Activated effector memory CD4-positive, alpha-beta T cell treated with anti-CD3 and anti-CD28 coated beads, Interleukin-2, amount 50 U/mL, for 16 hours (primary cell): Measurements from ENCODE around the gene STPG4.
"Not testable (repeated sequence)": the region's sequence is repeated elsewhere in the genome, so short reads cannot be mapped to it uniquely, and the experiment has no call there.

Experiments
- DNase-seq: peaks from one replicate; pipeline ENCODE4 v3.0.0-alpha.2; 2020

Gene STPG4

DNA sequence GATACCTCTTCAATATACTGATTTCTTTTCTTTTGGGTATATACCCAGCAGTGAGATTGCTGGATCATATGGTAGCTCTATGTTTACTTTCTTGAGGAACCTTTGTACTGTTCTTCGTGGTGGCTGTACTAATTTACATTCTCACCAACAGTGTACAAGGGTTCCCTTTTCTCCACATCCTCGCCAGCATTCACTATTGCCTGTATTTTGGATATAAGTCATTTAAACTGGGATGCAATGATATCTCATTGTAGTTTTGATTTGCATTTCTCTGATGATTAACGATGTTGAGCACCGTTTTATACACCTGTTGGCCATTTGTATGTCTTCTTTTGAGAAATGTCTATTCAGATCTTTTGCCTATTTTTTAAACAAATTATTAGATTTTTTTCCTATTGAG, 30.4 kb downstream of the STPG4 start:
- DNase-seq, result not testable (repeated sequence)

DNA sequence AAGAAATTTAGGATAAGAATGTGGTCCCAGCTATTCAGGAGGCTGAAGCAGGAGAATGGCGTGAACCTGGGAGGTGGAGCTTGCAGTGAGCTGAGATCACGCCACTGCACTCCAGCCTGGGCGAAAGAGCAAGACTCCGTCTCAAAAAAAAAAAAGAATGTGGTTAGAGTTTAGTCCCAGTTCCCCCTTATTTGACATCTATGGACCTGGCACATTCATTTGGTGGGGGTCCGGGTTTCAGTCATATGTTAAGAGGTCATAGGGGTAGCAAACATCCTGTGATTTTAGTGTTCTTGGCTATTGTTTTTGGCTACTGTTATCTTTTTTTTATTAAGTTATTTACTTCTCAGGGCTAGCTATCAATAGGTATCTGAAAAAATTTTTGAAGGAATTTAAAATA, 34.7 kb downstream of the STPG4 start:
- not testable (repeated sequence) for DNase-seq

DNA sequence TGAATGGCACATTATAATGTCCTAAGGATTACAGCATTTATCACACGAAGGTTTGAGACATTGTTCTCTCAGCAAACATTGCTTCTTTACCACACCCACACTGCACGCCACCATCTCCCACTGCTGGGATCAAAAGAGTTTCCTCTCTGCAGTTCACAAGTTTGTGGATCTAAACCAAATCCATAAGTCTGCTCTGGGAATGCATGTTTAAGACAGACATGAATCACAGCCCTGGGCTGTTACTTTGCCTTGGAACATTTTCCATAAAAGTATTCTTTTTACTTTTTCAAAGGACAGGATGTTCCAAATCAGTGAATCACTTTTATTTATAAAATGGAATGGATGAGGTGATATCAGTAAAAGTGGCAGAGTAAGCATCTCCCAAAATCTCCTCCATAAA, 36.1 kb downstream of the STPG4 start:
- DNase-seq, result no peak

DNA sequence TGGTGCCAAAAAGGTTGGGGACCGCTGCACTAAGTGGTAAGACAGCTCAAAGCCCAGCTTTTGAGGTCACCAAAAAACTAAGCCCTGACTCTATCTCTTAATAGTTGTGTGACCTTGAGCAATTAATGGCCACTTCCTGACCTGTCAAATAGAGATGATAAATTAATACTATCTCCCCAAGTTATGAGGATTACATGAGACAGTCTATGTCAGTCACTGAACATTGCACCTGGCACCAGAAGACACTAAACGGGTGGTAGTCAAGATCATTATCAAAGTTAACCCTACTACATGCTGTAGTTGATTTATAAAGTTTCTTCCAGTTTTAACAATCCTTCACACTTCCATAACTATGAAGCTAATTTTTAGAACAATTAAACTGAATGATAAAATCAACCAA, 36.5 kb downstream of the STPG4 start:
- DNase-seq, result no peak

DNA sequence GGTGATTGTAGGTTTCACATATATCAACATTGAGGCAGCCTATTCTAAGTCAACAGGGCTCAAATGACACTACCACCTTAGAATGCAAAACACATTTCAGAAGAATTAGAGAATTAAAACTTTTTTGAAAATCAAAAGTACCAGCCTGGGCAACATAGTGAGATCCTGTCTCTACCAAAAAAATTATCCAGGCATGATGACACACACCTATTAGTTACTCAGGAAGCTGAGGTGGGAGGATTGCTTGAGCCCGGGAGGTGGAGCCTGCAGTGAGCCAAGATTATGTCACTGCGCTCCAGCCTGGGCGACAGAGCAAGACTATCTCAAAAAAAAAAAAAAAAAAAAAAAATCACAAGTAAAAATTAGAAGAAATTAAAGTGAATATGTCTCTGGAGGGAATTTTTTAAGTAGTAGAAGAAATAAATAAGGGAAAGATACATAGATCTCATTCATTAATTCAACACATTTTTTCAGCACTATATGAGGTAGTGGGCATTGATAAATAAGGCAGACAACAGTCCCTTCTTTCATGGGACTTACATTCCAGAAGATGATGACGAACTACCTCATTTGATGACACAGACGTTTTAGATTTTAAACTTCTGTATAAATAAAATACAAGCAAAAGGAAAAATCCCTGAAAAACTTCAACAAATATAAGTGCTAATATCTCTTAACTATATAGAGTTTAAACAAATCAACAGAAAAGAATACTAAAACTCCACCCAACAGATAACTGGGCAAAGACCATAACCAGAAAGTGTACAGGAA, 42.3 kb downstream of the STPG4 start:
- DNase-seq, result no peak

DNA sequence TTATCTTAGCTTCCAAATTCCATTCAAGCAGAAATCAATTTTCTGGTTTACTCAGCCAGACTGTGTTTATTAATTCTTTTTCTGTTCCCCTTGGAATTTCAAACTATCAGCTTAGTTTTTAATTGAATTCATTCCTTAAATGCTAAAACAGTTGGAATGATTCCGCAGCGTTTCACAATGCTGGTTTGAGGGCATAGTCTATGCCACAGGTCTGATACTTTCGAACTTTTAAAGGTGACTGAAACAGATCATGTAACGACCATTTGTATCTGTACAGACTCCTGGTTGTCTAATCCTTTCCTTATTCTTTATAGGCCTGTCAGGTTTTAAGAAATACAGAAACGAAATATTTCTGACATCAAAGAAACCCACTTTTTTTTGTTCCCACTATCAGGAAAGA, 45.4 kb downstream of the STPG4 start:
- DNase-seq, result no peak

DNA sequence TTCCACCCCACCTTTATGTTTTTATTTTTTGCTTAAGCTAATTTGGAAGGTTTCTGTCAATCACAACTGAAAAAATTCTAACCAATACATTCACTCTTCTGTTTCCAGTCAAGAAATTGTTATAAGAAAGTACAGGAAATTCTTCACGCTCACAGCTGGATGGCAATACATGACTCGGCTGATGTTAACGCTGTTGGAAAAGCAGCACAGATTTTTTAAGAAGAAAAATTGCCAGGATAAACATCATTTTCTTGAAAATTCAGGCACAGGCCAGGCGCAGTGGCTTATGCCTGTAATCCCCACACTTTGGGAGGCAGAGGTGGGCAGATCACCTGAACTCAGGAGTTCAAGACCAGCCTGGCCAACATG, 46.1 kb downstream of the STPG4 start:
- no peak for DNase-seq

DNA sequence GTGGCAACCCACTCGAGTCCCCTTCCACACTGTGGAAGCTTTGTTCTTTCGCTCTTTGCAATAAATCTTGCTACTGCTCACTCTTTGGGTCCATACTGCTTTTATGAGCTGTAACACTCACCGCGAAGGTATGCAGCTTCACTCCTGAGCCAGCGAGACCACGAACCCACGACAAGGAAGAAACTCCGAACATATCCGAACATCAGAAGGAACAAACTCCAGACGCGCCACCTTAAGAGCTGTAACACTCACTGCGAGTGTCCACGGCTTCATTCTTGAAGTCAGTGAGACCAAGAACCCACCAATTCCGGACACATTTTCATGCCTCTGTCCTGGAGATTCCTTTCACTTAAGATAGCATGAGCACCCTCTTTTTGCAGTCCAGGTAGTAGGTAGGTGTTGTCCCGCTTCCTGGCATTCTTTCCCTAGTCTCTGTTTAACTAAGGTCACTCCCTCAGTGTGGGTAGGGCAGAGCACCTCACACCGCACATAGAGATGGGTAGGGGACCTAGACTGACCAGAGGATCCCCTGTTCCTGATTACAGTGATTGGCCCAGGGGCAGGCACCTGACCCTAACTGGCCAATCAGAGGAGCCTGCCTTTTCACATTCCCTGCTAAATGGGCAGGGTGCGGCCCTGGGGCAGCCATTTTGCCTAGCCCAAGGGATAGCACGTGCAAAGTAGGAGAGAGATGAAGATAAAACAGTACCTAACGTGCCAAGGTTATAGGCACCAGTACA, 46.7 kb downstream of the STPG4 start:
- DNase-seq, result not testable (repeated sequence)

DNA sequence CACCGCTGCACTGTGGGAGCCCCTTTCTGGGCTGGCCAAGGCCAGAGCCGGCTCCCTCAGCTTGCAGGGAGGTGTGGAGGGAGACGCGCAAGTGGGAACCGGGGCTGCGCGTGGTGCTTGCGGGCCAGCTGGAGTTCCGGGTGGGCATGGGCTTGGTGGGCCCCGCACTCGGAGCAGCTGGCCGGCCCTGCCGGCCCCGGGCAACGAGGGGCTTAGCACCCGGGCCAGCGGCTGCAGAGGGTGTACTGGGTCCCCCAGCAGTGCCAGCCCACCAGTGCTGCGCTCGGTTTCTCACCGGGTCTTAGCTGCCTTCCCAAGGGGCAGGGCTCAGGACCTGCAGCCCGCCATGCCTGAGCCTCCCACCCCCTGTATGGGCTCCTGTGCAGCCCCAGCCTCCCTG, 47.9 kb downstream of the STPG4 start:
- not testable (repeated sequence) for DNase-seq

DNA sequence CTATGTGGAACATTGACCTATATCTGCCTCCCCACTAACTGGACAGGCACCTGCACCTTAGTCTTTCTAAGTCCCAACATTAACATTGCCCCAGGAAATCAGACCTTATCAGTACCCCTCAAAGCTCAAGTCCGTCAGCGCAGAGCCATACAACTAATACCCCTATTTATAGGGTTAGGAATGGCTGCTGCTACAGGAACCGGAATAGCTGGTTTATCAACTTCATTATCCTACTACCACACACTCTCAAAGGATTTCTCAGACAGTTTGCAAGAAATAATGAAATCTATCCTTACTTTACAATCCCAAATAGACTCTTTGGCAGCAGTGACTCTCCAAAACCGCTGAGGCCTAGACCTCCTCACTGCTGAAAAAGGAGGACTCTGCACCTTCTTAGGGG, 48.9 kb downstream of the STPG4 start:
- DNase-seq, result not testable (repeated sequence)

DNA sequence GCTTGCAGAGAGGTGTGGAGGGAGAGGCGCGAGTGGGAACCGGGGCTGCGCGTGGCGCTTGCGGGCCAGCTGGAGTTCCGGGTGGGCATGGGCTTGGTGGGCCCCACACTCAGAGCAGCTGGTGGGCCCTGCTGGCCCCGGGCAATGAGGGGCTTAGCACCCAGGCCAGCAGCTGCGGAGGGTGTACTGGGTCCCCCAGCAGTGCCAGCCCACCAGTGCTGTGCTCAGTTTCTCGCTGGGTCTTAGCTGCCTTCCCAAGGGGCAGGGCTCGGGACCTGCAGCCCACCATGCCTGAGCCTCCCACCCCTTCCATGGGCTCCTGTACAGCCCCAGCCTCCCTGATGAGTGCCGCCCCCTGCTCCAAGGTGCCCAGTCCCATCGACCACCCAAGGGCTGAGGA, 55.4 kb downstream of the STPG4 start:
- DNase-seq, result not testable (repeated sequence)

DNA sequence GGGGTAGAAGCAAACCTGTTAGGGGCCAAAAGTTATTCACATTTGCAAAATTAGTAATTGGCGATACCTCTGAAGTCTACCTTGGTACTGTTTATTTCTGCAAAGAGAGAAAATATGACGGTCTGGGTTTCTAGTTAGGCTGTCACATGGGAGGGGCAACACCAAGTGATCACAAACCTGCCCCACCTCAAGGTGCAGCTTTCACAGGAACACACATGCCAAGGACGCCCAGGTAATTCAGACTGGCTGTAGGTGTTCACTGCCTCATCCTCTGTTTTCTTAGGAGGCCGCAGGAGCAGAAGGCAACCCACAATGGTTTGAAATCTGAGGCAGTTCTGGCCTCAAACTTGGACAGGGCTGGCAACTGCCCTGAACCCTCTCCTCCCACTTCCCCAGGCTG, 56.2 kb downstream of the STPG4 start:
- no peak for DNase-seq

DNA sequence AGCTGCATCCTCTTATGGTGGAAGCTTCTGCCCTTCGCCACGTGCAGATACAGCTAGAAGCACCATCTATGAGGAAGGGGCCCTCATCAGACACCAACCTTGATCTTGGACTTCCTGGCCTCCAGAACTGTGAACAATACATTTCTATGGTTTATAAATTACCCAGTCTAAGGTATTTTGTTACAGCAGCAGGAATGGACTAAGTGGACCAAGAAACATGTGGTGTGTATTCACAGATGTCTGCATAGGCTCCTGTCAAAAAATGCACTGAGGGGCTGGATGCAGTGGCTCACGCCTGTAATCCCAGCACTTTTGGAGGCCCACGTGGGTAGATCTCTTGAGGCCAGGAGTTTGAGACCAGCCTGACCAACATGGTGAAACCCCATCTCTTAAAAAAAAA, 57.5 kb downstream of the STPG4 start:
- no peak for DNase-seq

DNA sequence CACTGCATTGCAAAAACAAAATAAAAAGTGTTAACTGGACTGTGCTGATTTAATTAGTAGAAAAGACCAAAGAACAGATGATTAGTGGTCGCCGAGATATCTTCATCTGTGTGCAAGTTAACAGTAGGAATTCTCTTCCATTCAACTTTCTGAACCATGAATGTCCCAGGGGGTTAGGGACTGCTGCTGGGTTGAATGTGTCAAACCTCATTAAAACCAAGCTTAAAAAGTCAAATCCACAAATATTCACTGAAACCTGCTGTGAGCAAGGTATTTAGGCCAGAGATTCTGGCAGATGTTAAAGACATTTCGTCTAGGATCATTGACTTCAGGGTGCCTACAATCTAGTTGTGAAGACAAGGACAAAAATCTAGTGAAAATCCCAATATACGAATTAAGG, 58.7 kb downstream of the STPG4 start:
- DNase-seq, result no peak

DNA sequence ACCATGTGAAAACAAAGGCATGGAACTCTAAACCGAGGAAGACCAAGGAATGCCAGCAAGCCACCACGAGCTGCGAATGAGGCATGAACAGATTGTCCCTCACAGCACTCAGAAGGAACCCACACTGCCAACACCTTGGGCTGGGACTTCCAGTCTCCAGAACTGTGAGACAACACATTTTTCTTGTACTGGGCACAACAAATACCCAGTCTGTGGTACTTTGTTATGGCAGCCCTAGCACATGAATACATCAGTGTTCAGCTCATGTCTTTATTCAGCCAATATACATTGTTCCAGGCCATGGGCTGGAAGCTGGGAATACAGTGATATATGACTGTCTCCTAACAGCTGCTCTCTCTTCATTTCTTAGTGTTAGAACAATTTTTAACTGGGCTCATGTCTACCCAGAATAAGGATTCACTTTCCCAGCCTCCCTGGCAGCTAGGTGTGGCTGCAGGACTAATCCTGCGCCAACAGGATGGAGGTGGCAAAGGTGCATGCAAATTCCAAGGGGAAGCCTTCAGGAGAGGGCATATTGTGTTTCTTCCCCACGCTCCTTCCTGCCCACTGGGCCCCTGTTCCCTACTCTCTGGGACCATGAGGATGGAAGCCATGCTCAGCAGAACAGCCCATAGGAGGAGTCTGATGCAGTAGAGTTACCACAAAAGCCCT, 59.6 kb downstream of the STPG4 start:
- no peak for DNase-seq

DNA sequence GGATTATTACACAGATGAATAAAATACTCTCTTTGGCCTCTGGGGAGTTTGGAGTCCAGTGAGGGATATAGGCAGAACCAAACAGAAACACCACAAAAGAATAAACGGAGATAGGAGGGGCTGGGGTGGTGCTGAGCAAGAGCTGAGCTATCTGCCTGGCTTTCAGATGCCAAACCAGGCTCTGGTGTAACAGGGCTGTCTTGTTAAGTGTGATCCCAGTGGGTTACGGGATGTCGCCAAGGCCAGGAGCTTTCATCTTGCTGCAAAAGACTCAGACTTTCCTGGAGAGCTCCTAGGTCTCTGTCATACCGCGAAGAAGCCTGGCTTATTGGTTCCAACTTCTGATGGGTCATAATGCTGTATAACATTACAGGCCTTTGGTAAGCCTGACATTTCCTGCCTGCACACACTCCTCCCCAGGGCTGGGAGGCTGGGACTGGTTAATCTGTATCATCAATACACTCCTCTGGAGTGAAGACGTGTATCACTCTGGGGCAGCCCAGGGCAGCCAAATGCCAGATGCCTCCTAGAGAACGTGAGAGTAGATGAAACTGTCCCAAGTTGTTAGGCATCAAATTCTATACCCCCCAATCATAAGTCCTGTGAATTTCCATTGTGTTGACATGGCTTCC, 60.5 kb downstream of the STPG4 start:
- DNase-seq, result no peak

DNA sequence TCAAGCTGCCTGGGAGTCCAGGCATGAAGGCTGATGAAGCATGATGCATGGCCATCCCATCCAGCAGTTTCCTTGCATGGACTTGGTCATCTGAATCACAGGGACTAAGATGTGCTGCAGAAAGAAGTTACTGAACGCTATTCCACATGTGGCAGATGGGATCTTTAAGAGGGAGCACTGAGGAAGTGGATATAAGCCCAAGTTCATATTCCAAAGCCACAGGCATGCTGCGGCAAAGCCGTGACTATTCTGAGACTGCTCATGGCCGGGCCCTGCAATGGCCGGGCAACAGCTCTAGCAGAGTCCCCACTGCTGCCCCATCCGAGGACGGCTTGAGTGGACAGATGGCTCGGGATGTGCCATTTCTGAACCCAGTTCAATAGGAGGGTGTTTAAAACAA, 61.5 kb downstream of the STPG4 start:
- no peak for DNase-seq

DNA sequence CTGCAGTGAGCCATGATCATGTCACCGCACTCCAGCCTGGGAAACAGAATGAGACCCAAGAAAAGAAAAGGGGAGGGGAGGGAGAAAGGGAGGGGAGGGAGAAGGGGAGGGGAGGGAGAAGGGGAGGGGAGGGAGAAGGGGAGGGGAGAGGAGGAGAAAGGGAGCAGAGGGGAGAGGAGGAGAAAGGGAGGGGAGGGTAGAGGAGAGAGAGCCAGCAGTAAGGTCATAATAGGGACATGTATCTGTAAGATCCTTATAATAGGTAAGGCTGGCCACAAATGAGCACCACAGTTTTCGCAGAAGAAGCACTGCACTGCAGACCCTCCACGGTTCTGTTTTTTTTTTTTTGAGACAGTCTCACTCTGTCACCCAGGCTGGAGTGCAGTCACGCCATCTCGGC, 62.6 kb downstream of the STPG4 start:
- no peak for DNase-seq

DNA sequence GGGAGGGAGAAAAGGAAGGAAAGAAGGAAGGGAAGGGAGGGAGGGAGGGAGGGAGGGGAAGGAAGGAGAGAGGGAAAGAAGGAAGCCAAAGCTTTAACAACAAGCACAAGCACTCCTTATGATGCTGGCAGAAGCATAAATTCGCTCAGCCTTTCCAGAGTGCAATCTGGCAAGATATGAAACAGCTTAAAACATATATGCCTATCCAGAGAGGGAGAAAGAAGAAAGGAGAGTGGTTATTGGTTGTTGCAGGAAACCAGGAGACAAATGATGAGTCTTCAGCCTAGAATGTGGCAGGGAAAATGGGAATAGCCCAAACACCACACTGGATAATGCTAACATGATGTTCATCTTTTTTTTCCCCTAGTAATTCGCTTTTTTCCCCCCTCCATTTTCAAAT, 64.0 kb downstream of the STPG4 start:
- DNase-seq, result no peak

DNA sequence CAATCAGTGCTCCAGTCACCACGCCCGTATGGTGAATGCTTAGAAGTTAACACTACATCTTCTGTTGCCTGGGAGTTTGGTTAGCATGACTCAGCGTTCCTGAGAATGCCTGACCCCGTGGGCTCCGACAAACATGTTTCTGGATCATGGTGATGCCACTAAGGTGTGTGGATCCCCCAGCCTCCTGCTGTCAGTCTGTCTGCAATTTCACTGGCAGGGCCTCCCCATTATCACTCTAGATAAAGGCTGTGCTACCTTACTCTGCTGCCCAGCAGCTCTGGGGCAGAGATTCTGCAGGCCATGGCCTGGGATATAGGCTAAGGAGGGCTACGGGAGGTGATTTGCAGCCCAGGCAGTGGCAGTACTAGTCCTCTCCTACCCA, 66.0 kb downstream of the STPG4 start:
- DNase-seq, result peak; percentile 13

DNA sequence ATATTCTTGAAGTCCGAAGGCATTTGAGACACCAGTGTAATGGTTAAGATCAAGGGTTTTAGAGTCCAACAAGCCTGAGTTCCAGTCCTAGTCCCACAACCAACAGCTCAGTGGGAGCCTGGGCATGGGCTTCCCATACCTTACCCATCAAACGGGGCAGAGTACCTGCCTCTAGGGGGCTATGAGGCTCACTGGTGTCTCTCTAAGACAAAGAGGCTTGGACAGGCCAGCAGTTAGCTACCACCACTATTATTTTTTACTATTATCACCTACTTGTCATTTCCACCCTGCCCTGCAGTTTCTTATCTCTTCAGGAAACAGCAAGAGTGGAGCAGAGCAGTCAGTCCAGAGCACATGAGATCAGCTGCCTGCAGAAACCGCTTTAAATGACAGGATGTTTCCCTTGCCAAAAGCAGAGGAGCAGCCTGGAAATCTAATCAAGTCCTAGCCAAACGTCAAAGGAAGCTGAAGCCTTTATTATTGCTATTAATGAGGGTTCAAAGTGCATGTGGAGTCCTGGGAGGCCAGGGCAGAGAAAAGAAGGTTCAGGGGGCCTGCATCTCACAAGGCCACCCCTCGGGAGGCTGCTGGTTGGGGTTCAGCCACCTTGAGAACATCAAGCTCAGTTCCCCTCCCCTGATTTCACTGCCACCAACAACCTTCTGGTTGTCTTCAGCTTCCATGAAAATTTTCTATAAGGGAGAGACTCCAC, 66.6 kb downstream of the STPG4 start:
- DNase-seq, result no peak

DNA sequence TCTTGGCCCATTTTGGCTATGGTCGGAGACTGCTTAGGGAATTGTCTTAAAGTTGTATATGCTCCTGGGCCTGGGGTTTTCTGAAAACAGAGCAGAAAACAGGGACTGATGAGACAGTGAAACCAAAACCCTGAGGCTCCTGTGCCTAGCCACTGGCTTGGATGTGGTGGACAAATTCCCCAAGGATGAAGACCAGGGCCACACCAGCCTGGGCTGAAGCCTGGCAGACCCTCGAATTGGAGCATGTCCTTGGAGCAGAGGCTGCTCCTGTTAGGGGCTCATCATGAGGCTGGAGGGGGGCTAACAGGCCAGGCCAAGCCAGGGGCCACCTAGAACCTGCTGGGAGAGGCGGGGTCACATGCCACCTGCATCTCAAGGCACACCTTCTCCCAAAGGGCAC, 68.1 kb downstream of the STPG4 start:
- peak; percentile 46 for DNase-seq

DNA sequence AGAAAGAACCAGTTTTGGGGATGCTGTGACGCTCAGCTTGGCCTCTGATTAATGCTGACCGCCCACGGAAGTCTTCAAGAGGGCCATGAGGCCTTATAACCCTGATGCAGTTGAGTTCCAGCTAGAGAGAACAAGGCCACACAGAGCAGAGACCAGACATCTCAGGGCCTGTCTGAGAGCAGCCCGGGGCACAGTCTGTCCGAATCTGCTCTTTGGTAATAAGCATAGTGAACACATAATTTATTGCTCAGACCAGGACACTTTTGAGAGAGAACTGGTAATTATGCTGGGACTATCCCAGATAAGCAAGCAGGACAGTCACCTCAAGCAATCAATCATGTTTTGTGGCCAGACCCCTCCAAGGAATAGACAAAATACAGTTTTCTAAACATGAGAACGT, 68.5 kb downstream of the STPG4 start:
- DNase-seq, result peak; percentile 19
